ENCODE results near the gene KCNIP4.

Gene KCNIP4

DNA sequence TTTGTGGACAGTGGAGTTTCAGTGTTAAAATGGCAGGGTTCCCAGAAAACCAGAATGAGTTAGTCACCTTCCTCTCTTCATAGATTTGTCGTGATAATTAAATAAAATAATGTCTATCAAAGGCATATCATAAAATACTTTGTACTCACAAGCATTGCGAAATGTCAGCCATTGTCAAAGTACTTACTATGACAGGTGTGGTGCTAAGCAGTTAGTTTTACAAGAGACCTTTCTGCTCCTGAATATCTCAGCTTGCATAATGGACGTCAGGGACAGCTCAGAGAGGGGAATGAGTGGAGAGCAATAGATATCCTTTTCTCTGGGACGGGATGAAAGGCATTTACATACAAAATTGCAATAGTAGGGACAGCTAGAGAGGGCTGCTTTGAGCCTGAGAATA is 560.9 kb downstream of the KCNIP4 start:
- Histone ChIP-seq H3K18ac (ENCODE audit: low read length) (no peak overlapping the region), H4K5ac (ENCODE audit: low read length) (no peak overlapping the region), H2BK5ac (ENCODE audit: low read length) (no peak overlapping the region), H3K9ac (ENCODE audit: low read length) (no peak overlapping the region), H3K4ac (ENCODE audit: low read depth, low read length) (no peak overlapping the region), H2BK15ac (replicated peaks; ENCODE audit: low read depth) (no peak overlapping the region), H3K79me1 (ENCODE audit: low read length) (no peaks in the 10 kb centered on the region), H3K27me3 (ENCODE audit: insufficient read depth, low read length, poor library complexity) (no peaks in the 10 kb centered on the region), H3K36me3 (ENCODE audit: control insufficient read depth, insufficient read depth, low read length) (no peaks in the 10 kb centered on the region), H3K27ac (ENCODE audit: low read depth, low read length) (no peak overlapping the region), H3K23ac (ENCODE audit: low read length) (no peak overlapping the region), H3K4me3 (ENCODE audit: low read length) (no peak overlapping the region), H4K8ac (ENCODE audit: low read depth, low read length) (no peak overlapping the region), H2AK5ac (ENCODE audit: low read length) (no peak overlapping the region), H3K4me2 (ENCODE audit: low read length) (no peak overlapping the region), H2BK120ac (ENCODE audit: low read depth, low read length) (no peak overlapping the region), H3K56ac (ENCODE audit: low read length) (no peak overlapping the region), H3K4me1 (ENCODE audit: control insufficient read depth, low read depth, low read length) (no peaks in the 10 kb centered on the region), H3K79me2 (ENCODE audit: control insufficient read depth, insufficient read depth, low read length) (no peaks in the 10 kb centered on the region)
- no CpG with 5 or more reads among the region's 4 CpGs for WGBS (ENCODE audit: extremely low coverage, insufficient coverage, low lambda C conversion rate)
- DNase-seq = no peak

DNA sequence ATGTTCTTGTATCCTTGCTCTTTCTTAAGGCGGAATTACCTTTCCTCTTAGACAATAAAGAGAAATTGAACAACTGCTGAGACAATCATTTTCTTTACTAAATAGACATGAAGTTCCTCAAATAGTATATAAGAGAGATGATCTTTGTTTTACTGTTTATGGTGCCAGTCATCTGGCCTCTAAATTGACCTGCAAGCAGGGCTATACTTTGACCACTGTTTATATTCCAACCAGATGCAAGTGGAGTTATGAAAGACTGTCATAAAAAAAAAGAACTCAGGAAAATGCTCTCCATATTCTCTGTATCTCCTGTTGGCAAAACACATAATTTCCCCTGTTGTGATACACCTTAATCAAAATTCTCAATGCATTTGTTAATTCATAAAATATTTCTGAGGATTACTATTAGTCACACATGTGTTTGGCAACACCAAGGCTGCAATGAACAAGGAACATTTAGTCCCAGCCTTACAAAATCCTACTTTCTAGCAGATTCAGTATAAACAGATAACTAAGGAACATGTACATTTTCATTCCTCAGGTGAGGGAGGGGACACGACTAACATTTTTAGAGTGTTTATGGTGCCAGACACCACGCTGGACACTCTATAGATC is 562.3 kb downstream of the KCNIP4 start:
- H3K27me3 ChIP-seq (ENCODE audit: insufficient read depth, low read length, poor library complexity) = no peaks in the 10 kb centered on the region
- DNase-seq = no peak
- no peak overlapping the region for H2BK15ac ChIP-seq (replicated peaks; ENCODE audit: low read depth)
- no peaks in the 10 kb centered on the region for H3K36me3 ChIP-seq (ENCODE audit: control insufficient read depth, insufficient read depth, low read length)
- no peak overlapping the region for H3K27ac ChIP-seq (ENCODE audit: low read depth, low read length)
- no peak overlapping the region for H2AK5ac ChIP-seq (ENCODE audit: low read length)
- no peak overlapping the region for H4K5ac ChIP-seq (ENCODE audit: low read length)
- no peak overlapping the region for H3K9ac ChIP-seq (ENCODE audit: low read length)
- H2BK120ac ChIP-seq (ENCODE audit: low read depth, low read length) = no peak overlapping the region
- H3K79me2 ChIP-seq (ENCODE audit: control insufficient read depth, insufficient read depth, low read length) = no peaks in the 10 kb centered on the region
- no peaks in the 10 kb centered on the region for H3K79me1 ChIP-seq (ENCODE audit: low read length)
- H2BK5ac ChIP-seq (ENCODE audit: low read length) = no peak overlapping the region
- H3K4me2 ChIP-seq (ENCODE audit: low read length) = no peak overlapping the region
- no CpG with 5 or more reads among the region's 3 CpGs for WGBS (ENCODE audit: extremely low coverage, insufficient coverage, low lambda C conversion rate)
- H3K56ac ChIP-seq (ENCODE audit: low read length) = no peak overlapping the region
- H3K23ac ChIP-seq (ENCODE audit: low read length) = no peak overlapping the region
- no peak overlapping the region for H3K4me3 ChIP-seq (ENCODE audit: low read length)
- no peaks in the 10 kb centered on the region for H3K4me1 ChIP-seq (ENCODE audit: control insufficient read depth, low read depth, low read length)
- H3K4ac ChIP-seq (ENCODE audit: low read depth, low read length) = no peak overlapping the region
- H4K8ac ChIP-seq (ENCODE audit: low read depth, low read length) = no peak overlapping the region
- no peak overlapping the region for H3K18ac ChIP-seq (ENCODE audit: low read length)

DNA sequence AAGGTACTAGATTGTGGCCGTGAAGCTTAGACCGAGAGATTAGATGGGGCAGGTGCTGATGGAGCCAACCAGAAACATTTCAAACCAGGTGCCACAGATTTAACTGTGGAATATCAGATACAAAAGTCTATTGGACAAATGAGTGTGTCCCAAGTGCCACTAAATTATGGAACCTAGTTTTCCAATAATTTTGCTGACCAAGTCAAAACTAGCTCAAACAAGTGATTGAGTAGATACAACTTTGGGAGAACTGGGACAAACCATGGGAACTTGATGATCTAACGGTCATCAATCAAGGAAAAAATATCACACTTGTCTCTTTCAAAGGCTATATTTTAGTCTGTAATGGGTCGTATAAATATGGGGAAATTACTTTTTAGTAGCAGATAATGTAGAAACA is 562.9 kb downstream of the KCNIP4 start:
- H2BK120ac ChIP-seq (ENCODE audit: low read depth, low read length) = no peak overlapping the region

DNA sequence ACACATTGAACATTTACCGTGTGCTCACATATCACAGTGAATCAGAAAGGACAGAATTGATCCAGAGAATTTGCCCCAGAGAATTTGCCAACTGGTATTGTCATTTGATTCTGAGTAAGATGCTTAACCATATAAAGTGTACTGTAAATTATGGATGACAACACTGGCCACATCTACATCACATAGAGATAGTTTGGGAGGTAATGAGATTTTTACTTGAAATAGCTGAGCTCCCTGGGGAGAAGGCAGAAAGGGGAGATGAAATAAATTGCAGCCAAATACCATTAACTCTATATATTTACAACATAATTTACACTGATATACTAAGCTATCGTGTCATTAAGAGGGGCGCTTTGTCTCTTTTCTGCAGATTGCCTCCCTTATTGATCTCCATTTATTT is 564.0 kb downstream of the KCNIP4 start:
- H3K79me2 ChIP-seq (ENCODE audit: control insufficient read depth, insufficient read depth, low read length) = no peaks in the 10 kb centered on the region
- H3K4me1 ChIP-seq (ENCODE audit: control insufficient read depth, low read depth, low read length) = no peaks in the 10 kb centered on the region
- no peak overlapping the region for H2AK5ac ChIP-seq (ENCODE audit: low read length)
- H3K4me2 ChIP-seq (ENCODE audit: low read length) = no peak overlapping the region
- WGBS (ENCODE audit: extremely low coverage, insufficient coverage, low lambda C conversion rate) = no CpG with 5 or more reads among the region's 3 CpGs
- no peak overlapping the region for H2BK5ac ChIP-seq (ENCODE audit: low read length)
- no peak overlapping the region for H3K23ac ChIP-seq (ENCODE audit: low read length)
- H3K36me3 ChIP-seq (ENCODE audit: control insufficient read depth, insufficient read depth, low read length) = no peaks in the 10 kb centered on the region
- H3K79me1 ChIP-seq (ENCODE audit: low read length) = no peaks in the 10 kb centered on the region
- H4K8ac ChIP-seq (ENCODE audit: low read depth, low read length) = no peak overlapping the region
- H3K18ac ChIP-seq (ENCODE audit: low read length) = no peak overlapping the region
- H4K5ac ChIP-seq (ENCODE audit: low read length) = no peak overlapping the region
- no peak overlapping the region for H3K56ac ChIP-seq (ENCODE audit: low read length)
- no peak overlapping the region for H2BK120ac ChIP-seq (ENCODE audit: low read depth, low read length)
- H3K4ac ChIP-seq (ENCODE audit: low read depth, low read length) = no peak overlapping the region
- H2BK15ac ChIP-seq (replicated peaks; ENCODE audit: low read depth) = no peak overlapping the region
- no peak overlapping the region for H3K4me3 ChIP-seq (ENCODE audit: low read length)
- DNase-seq = no peak
- H3K27ac ChIP-seq (ENCODE audit: low read depth, low read length) = no peak overlapping the region
- H3K27me3 ChIP-seq (ENCODE audit: insufficient read depth, low read length, poor library complexity) = no peaks in the 10 kb centered on the region
- no peak overlapping the region for H3K9ac ChIP-seq (ENCODE audit: low read length)

More for the DNA sequence above, 562.9 kb downstream of the KCNIP4 start:
- H3K4ac ChIP-seq (ENCODE audit: low read depth, low read length) = no peak overlapping the region
- no peak overlapping the region for H3K27ac ChIP-seq (ENCODE audit: low read depth, low read length)
- no peak overlapping the region for H4K8ac ChIP-seq (ENCODE audit: low read depth, low read length)
- H4K5ac ChIP-seq (ENCODE audit: low read length) = no peak overlapping the region
- H3K79me1 ChIP-seq (ENCODE audit: low read length) = no peaks in the 10 kb centered on the region
- no peak overlapping the region for H3K56ac ChIP-seq (ENCODE audit: low read length)
- H3K9ac ChIP-seq (ENCODE audit: low read length) = no peak overlapping the region
- no peaks in the 10 kb centered on the region for H3K36me3 ChIP-seq (ENCODE audit: control insufficient read depth, insufficient read depth, low read length)
- no peak overlapping the region for H3K18ac ChIP-seq (ENCODE audit: low read length)
- H3K4me1 ChIP-seq (ENCODE audit: control insufficient read depth, low read depth, low read length) = no peaks in the 10 kb centered on the region
- no peak overlapping the region for H3K4me3 ChIP-seq (ENCODE audit: low read length)
- no peak overlapping the region for H3K23ac ChIP-seq (ENCODE audit: low read length)
- no peak overlapping the region for H2AK5ac ChIP-seq (ENCODE audit: low read length)
- no peak overlapping the region for H2BK5ac ChIP-seq (ENCODE audit: low read length)
- no peaks in the 10 kb centered on the region for H3K27me3 ChIP-seq (ENCODE audit: insufficient read depth, low read length, poor library complexity)
- no CpG with 5 or more reads among the region's 4 CpGs for WGBS (ENCODE audit: extremely low coverage, insufficient coverage, low lambda C conversion rate)
- no peak overlapping the region for H2BK15ac ChIP-seq (replicated peaks; ENCODE audit: low read depth)
- no peak overlapping the region for H3K4me2 ChIP-seq (ENCODE audit: low read length)
- H3K79me2 ChIP-seq (ENCODE audit: control insufficient read depth, insufficient read depth, low read length) = no peaks in the 10 kb centered on the region
- no peak for DNase-seq

DNA sequence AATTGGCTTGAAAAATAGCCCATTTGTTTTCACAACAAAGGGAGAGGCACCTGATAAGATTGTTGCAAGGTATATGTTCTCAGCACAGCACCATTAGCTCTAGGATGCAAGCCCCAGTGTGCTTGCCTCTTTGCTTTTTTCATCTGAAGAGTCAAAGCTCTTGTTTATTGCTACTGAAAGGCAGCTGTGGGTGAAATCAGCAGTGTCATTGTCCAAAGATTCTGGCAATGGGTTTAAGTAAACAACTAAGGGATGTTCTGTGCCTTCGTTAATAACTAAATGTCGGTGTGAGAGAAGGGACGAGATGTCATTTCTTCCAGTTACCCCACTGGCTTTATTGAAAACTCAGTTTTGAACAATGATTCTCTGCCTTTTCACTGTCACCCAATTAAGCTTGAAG is 567.7 kb downstream of the KCNIP4 start:
- Histone ChIP-seq H3K79me2 (ENCODE audit: control insufficient read depth, insufficient read depth, low read length) (no peaks in the 10 kb centered on the region), H3K4me3 (ENCODE audit: low read length) (no peak overlapping the region), H3K4ac (ENCODE audit: low read depth, low read length) (no peak overlapping the region), H3K18ac (ENCODE audit: low read length) (no peak overlapping the region), H2BK15ac (replicated peaks; ENCODE audit: low read depth) (no peak overlapping the region), H3K9ac (ENCODE audit: low read length) (no peak overlapping the region), H3K36me3 (ENCODE audit: control insufficient read depth, insufficient read depth, low read length) (no peaks in the 10 kb centered on the region), H3K23ac (ENCODE audit: low read length) (no peak overlapping the region), H3K27me3 (ENCODE audit: insufficient read depth, low read length, poor library complexity) (no peaks in the 10 kb centered on the region), H3K79me1 (ENCODE audit: low read length) (no peaks in the 10 kb centered on the region), H4K8ac (ENCODE audit: low read depth, low read length) (no peak overlapping the region), H2AK5ac (ENCODE audit: low read length) (no peak overlapping the region), H2BK120ac (ENCODE audit: low read depth, low read length) (no peak overlapping the region), H4K5ac (ENCODE audit: low read length) (no peak overlapping the region), H3K4me1 (ENCODE audit: control insufficient read depth, low read depth, low read length) (no peaks in the 10 kb centered on the region), H2BK5ac (ENCODE audit: low read length) (no peak overlapping the region), H3K56ac (ENCODE audit: low read length) (no peak overlapping the region), H3K4me2 (ENCODE audit: low read length) (no peak overlapping the region), H3K27ac (ENCODE audit: low read depth, low read length) (no peak overlapping the region)
- no CpG with 5 or more reads among the region's 3 CpGs for WGBS (ENCODE audit: extremely low coverage, insufficient coverage, low lambda C conversion rate)
- DNase-seq = no peak

DNA sequence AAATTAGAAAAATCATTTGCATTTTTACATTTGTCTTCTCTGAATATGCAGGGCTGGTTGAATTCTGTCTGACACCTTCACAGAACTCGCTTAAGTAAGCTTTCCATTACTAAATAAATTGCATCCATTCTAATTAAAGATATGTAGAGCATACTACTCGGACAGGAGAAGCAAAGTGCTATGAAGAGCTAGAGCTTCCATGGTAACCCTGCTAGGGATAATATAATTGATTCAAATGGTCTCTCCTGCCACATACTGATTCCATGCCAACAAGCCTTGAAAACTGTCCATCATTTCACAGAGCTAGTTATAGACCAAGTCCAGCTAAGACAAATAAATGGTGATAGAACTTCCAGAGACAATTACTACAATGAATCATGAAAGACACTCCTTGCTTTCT is 571.5 kb downstream of the KCNIP4 start:
- Histone ChIP-seq H4K8ac (ENCODE audit: low read depth, low read length) (no peak overlapping the region), H3K27ac (ENCODE audit: low read depth, low read length) (no peak overlapping the region), H3K36me3 (ENCODE audit: control insufficient read depth, insufficient read depth, low read length) (no peaks in the 10 kb centered on the region), H2AK5ac (ENCODE audit: low read length) (no peak overlapping the region), H3K4me1 (ENCODE audit: control insufficient read depth, low read depth, low read length) (no peaks in the 10 kb centered on the region), H3K9ac (ENCODE audit: low read length) (no peak overlapping the region), H3K4me2 (ENCODE audit: low read length) (no peak overlapping the region), H3K4me3 (ENCODE audit: low read length) (no peak overlapping the region), H3K18ac (ENCODE audit: low read length) (no peak overlapping the region), H2BK5ac (ENCODE audit: low read length) (no peak overlapping the region), H4K5ac (ENCODE audit: low read length) (no peak overlapping the region), H3K56ac (ENCODE audit: low read length) (no peak overlapping the region), H3K23ac (ENCODE audit: low read length) (no peak overlapping the region), H3K79me2 (ENCODE audit: control insufficient read depth, insufficient read depth, low read length) (no peaks in the 10 kb centered on the region), H3K27me3 (ENCODE audit: insufficient read depth, low read length, poor library complexity) (no peaks in the 10 kb centered on the region), H2BK120ac (ENCODE audit: low read depth, low read length) (no peak overlapping the region), H3K4ac (ENCODE audit: low read depth, low read length) (no peak overlapping the region), H3K79me1 (ENCODE audit: low read length) (no peaks in the 10 kb centered on the region), H2BK15ac (replicated peaks; ENCODE audit: low read depth) (no peak overlapping the region)
- no CpG with 5 or more reads among the region's 2 CpGs for WGBS (ENCODE audit: extremely low coverage, insufficient coverage, low lambda C conversion rate)
- no peak for DNase-seq
